Measurements from ENCODE around the gene PNLIP. TPM values are rescaled to one million over a fixed set of nuclear protein-coding genes. Genes with fewer than 3 reads are reported as not detected.

PNLIP gene
- total and polyA plus RNA-seq, 12 donors: 0.16 to 2.2 (median 0.90) TPM; not detected in 4

DNA sequence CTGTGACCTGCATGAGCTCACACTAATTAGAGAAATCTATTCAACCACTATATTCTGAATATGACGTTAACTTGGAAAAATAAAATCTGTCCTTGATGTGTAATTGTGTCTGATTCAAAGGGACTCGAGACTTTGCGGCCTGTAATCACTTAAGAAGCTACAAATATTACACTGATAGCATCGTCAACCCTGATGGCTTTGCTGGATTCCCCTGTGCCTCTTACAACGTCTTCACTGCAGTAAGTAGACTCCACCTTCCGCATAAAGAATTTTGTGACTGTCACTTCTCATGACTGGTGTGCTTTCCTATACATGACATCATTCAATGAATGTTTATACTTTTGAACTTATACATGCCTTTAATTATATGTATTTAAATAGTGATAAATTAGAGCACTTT, 10.1 kb downstream of the PNLIP start:
- intact Hi-C loops (cut with DNase I): no loop called here
- TF ChIP-seq, protein P1, sequence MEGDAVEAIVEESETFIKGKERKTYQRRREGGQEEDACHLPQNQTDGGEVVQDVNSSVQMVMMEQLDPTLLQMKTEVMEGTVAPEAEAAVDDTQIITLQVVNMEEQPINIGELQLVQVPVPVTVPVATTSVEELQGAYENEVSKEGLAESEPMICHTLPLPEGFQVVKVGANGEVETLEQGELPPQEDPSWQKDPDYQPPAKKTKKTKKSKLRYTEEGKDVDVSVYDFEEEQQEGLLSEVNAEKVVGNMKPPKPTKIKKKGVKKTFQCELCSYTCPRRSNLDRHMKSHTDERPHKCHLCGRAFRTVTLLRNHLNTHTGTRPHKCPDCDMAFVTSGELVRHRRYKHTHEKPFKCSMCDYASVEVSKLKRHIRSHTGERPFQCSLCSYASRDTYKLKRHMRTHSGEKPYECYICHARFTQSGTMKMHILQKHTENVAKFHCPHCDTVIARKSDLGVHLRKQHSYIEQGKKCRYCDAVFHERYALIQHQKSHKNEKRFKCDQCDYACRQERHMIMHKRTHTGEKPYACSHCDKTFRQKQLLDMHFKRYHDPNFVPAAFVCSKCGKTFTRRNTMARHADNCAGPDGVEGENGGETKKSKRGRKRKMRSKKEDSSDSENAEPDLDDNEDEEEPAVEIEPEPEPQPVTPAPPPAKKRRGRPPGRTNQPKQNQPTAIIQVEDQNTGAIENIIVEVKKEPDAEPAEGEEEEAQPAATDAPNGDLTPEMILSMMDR (IDR thresholded peaks at IDR 0.05): no peak
- no peak for TF ChIP-seq POLR2A (IDR thresholded peaks at IDR 0.05)
- Histone ChIP-seq H3K36me3 (replicated peaks in 1 of 2) (no peaks in the 10 kb centered on the region), H3K9me3 (replicated peaks in 1 of 3) (no peaks in the 10 kb centered on the region), H3K27ac (no peak overlapping the region), H3K4me1 (replicated peaks in 1 of 2) (no peaks in the 10 kb centered on the region), H3K27me3 (no peaks in the 10 kb centered on the region), H3K4me3 (no peak overlapping the region)
- DNase-seq: no peak
- WGBS, 4 donors: 60 to 72% (median 65%) methylated on average over 6 of the region's 6 CpGs

DNA sequence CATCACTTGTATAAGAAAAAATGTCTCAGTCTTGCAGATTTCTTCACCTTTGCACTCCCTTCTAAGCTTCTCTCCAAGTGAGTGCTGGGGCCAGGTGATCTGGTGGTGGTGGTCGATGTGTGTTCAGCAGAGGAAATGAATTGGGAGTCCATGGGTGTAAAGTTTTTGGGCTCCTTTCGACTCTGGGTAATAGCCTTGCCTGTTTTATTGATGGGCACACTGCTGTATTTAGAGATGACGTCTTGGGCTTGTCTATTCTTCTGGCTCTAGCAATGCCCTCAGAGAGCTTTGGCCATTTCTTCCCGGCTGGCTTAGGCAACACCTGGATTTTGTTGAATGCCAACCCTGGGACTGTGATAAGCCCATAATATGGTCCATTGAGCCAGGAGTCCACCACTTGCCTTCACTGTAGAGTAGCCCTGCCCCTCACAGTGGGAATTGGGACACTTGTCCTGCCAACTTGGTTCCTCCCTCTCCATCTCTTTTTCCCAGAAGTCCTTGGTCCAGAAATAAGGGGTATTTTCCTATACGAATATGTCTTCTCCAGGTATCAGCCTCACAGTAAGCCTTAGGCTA, 11.7 kb downstream of the PNLIP start:
- Histone ChIP-seq H3K4me3 (no peak overlapping the region), H3K27me3 (no peaks in the 10 kb centered on the region), H3K9me3 (replicated peaks in 1 of 3) (no peaks in the 10 kb centered on the region), H3K27ac (no peak overlapping the region), H3K4me1 (replicated peaks in 1 of 2) (no peaks in the 10 kb centered on the region), H3K36me3 (replicated peaks in 1 of 2) (no peaks in the 10 kb centered on the region)
- DNase-seq: no peak
- no peak for TF ChIP-seq POLR2A (IDR thresholded peaks at IDR 0.05)
- TF ChIP-seq, protein P1 (IDR thresholded peaks at IDR 0.05): no peak
- intact Hi-C loops (cut with DNase I): no loop called here
- WGBS, 4 donors: 67 to 86% (median 73%) methylated on average over 5 of the region's 5 CpGs

DNA sequence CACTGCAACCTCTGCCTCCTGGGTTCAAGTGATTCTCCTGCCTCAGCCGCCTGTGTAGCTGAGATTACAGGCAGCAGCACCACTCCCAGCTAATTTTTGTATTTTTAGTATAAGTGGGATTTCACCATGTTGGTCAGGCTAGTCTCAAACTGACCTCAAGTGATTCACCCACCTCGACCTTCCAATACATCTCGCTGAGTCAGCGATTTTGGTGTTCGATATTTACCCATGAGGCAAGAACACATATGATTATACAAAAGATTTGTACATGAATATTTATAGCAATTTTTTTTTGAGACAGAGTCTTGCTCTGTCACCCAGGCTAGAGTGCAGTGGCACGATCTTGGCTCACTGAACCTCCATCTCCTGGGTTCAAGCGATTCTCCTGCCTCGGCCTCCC, 19.8 kb downstream of the PNLIP start:
- Histone ChIP-seq H3K27me3 (no peaks in the 10 kb centered on the region), H3K9me3 (replicated peaks in 1 of 3) (peaks cover 0 to 5% (median 0%) of the 10 kb centered on the region in 3 donors), H3K4me3 (no peak overlapping the region), H3K27ac (no peak overlapping the region), H3K36me3 (replicated peaks in 1 of 2) (no peaks in the 10 kb centered on the region), H3K4me1 (replicated peaks in 1 of 2) (no peaks in the 10 kb centered on the region)
- TF ChIP-seq, protein P1 (IDR thresholded peaks at IDR 0.05): no peak
- TF ChIP-seq POLR2A (IDR thresholded peaks at IDR 0.05): no peak
- WGBS, 4 donors: 88 to 93% (median 92%) methylated on average over 8 of the region's 8 CpGs
- intact Hi-C loops (cut with DNase I): no loop called here
- DNase-seq: no peak

DNA sequence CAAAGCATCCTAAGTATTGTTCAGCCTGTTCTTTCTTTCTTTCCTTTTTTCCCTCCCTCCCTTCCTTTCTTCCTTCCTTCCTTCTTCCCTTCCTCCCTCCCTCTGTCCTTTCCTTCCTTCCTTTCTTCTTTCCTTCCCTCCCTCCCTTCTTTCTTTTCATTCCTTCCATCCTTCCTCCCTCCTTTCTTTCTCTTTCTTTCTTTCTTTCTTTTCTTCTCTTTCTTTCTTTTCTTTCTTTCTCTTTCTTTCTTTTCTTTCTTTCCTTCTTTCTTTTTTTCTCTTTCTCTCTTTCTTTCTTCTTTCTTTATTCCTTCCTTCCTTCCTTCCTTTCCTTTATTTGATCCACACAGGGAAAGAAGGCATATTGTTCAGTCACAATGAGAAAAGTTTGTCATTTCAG, 21.2 kb downstream of the PNLIP start:
- no peaks in the 10 kb centered on the region for H3K36me3 ChIP-seq (replicated peaks in 1 of 2)
- no peak for DNase-seq
- no peak for TF ChIP-seq POLR2A (IDR thresholded peaks at IDR 0.05)
- TF ChIP-seq, protein P1 (IDR thresholded peaks at IDR 0.05): no peak
- no peaks in the 10 kb centered on the region for H3K27me3 ChIP-seq
- peaks cover 0 to 5% (median 0%) of the 10 kb centered on the region in 3 donors for H3K9me3 ChIP-seq (replicated peaks in 1 of 3)
- no peak overlapping the region for H3K27ac ChIP-seq
- no peaks in the 10 kb centered on the region for H3K4me1 ChIP-seq (replicated peaks in 1 of 2)
- H3K4me3 ChIP-seq: no peak overlapping the region
- intact Hi-C loops (cut with DNase I): no loop called here

All from adrenal gland (tissue), 12 donors.